ENCODE measurements around the gene MCU.

DNA sequence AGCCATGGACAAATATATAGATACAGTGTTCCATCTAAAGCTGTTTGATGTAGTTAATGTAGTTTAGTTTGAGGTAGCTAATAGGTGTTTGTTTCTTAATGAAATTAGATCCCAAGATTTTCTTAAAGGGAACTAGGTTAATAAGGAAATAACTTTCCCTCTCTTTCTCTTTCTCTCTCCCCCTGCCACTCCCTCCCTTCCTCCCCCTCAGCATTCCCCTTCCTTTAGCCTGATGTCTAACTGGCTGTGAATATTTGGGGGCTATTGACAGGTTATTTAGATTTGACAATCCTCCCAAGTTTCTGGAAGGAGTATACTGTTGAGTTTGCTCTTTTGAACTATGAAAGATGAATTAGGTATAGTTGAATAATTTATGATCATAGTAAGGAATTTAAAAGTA, 136.4 kb downstream of the MCU start:
- TF ChIP-seq POLR2A (IDR thresholded peaks at IDR 0.05; ENCODE audit: low read length), result no peak
- no peak for TF ChIP-seq GATA1 (IDR thresholded peaks at IDR 0.05; ENCODE audit: low read depth, low read length)
